GM23338 (cell line): ENCODE measurements around the gene ALS2.

Experiments
- CREB1 ChIP-seq: fragments of 250-450 bp; sonication (Bioruptor Pico); IDR thresholded peaks from 2 replicates; pipeline ENCODE4 v1.5.0; 2020; ENCODE audit warnings: low read depth, mild to moderate bottlenecking, moderate library complexity
- EZH2 ChIP-seq: fragments of 200-600 bp; sonication (generic); IDR thresholded peaks from one replicate; pipeline ENCODE4 v1.8.0; 2017; ENCODE audit warnings: antibody characterized with exemption, mild to moderate bottlenecking, low read depth; ENCODE audit not compliant: unreplicated experiment
- EZH2phosphoT487 ChIP-seq: fragments of 200-600 bp; sonication (generic); IDR thresholded peaks from one replicate; pipeline ENCODE4 v1.8.1; 2018; ENCODE audit warnings: antibody characterized with exemption; ENCODE audit not compliant: unreplicated experiment
- JUNB ChIP-seq: IDR thresholded peaks from one replicate; pipeline ENCODE4 v1.6.1; 2016; ENCODE audit warnings: antibody characterized with exemption; ENCODE audit not compliant: unreplicated experiment
- NANOG ChIP-seq: IDR thresholded peaks from 2 replicates; pipeline ENCODE4 v1.6.1; 2016; ENCODE audit warnings: antibody characterized with exemption, borderline replicate concordance
- POLR2AphosphoS5 ChIP-seq: IDR thresholded peaks from 2 replicates; pipeline ENCODE4 v1.6.1; 2016; ENCODE audit warnings: antibody characterized with exemption, low read depth
- STAT1 ChIP-seq: IDR thresholded peaks from one replicate; pipeline ENCODE4 v1.6.1; 2016; ENCODE audit warnings: antibody characterized with exemption; ENCODE audit not compliant: unreplicated experiment
- ZNF331 ChIP-seq: fragments of 250-450 bp; sonication (Bioruptor Pico); IDR thresholded peaks from 2 replicates; pipeline ENCODE4 v1.5.0; 2020; ENCODE audit warnings: low read depth, mild to moderate bottlenecking, moderate library complexity
- TF ChIP-seq, protein P1 (sequence below): IDR thresholded peaks from one replicate; pipeline ENCODE4 v1.6.1; 2018; ENCODE audit warnings: antibody characterized with exemption; ENCODE audit not compliant: unreplicated experiment
- TF ChIP-seq, protein P2 (sequence below), 2 experiments: fragments of 200-600 bp in 1 of 2; sonication (generic) in 1 of 2; conservative IDR thresholded peaks; 2 replicates each; pipeline versions ENCODE4 v1.5.1 to v1.6.1; 2016 to 2017; ENCODE audit warnings: antibody characterized with exemption in 2 of 2, low read depth in 2 of 2, mild to moderate bottlenecking in 2 of 2, moderate library complexity in 1 of 2
- TF ChIP-seq, protein P3 (sequence below): IDR thresholded peaks from 2 replicates; pipeline ENCODE4 v1.6.1; 2016; ENCODE audit warnings: antibody characterized with exemption

DNA sequence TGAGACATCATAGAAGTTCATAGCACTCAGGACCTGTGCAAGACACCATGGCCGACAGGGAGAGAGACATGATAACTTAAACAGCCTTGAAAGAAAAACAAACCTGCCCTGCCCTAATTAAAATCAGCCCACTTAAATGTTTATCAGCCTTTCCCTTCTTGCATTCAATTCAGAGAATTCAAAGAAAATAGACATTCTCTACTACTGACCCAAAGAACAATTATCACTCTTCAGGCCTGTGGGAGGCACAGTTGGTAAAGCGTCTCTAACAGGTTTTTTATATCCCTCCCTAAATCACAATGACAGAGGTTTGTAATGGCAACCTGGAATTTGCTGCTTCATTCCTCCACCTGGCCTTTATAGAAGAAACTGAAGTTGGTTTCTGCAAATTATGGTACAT is 27.3 kb upstream of the ALS2 start:
- no peak for TF ChIP-seq STAT1
- TF ChIP-seq, protein P1, sequence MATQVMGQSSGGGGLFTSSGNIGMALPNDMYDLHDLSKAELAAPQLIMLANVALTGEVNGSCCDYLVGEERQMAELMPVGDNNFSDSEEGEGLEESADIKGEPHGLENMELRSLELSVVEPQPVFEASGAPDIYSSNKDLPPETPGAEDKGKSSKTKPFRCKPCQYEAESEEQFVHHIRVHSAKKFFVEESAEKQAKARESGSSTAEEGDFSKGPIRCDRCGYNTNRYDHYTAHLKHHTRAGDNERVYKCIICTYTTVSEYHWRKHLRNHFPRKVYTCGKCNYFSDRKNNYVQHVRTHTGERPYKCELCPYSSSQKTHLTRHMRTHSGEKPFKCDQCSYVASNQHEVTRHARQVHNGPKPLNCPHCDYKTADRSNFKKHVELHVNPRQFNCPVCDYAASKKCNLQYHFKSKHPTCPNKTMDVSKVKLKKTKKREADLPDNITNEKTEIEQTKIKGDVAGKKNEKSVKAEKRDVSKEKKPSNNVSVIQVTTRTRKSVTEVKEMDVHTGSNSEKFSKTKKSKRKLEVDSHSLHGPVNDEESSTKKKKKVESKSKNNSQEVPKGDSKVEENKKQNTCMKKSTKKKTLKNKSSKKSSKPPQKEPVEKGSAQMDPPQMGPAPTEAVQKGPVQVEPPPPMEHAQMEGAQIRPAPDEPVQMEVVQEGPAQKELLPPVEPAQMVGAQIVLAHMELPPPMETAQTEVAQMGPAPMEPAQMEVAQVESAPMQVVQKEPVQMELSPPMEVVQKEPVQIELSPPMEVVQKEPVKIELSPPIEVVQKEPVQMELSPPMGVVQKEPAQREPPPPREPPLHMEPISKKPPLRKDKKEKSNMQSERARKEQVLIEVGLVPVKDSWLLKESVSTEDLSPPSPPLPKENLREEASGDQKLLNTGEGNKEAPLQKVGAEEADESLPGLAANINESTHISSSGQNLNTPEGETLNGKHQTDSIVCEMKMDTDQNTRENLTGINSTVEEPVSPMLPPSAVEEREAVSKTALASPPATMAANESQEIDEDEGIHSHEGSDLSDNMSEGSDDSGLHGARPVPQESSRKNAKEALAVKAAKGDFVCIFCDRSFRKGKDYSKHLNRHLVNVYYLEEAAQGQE = no peak
- TF ChIP-seq, protein P2, sequence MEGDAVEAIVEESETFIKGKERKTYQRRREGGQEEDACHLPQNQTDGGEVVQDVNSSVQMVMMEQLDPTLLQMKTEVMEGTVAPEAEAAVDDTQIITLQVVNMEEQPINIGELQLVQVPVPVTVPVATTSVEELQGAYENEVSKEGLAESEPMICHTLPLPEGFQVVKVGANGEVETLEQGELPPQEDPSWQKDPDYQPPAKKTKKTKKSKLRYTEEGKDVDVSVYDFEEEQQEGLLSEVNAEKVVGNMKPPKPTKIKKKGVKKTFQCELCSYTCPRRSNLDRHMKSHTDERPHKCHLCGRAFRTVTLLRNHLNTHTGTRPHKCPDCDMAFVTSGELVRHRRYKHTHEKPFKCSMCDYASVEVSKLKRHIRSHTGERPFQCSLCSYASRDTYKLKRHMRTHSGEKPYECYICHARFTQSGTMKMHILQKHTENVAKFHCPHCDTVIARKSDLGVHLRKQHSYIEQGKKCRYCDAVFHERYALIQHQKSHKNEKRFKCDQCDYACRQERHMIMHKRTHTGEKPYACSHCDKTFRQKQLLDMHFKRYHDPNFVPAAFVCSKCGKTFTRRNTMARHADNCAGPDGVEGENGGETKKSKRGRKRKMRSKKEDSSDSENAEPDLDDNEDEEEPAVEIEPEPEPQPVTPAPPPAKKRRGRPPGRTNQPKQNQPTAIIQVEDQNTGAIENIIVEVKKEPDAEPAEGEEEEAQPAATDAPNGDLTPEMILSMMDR (conservative IDR thresholded peaks at IDR 0.05; ENCODE audit: low read depth in 2 of 2) = no peak
- no peak for TF ChIP-seq JUNB
- no peak for TF ChIP-seq CREB1 (CRISPR knock-in tag)
- no peak for TF ChIP-seq POLR2AphosphoS5
- no peak for TF ChIP-seq EZH2
- TF ChIP-seq NANOG = no peak
- no peak for TF ChIP-seq EZH2phosphoT487
- TF ChIP-seq, protein P3, sequence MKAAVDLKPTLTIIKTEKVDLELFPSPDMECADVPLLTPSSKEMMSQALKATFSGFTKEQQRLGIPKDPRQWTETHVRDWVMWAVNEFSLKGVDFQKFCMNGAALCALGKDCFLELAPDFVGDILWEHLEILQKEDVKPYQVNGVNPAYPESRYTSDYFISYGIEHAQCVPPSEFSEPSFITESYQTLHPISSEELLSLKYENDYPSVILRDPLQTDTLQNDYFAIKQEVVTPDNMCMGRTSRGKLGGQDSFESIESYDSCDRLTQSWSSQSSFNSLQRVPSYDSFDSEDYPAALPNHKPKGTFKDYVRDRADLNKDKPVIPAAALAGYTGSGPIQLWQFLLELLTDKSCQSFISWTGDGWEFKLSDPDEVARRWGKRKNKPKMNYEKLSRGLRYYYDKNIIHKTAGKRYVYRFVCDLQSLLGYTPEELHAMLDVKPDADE = no peak
- no peak for TF ChIP-seq ZNF331 (CRISPR knock-in tag)
